ENCODE results near the gene SF3A2. TPM values are rescaled to one million over a fixed set of nuclear protein-coding genes. Genes with fewer than 3 reads are reported as not detected.
A peak's percentile ranks its signal among the peaks of the same experiment; 100 is the strongest.

Gene SF3A2
- total RNA-seq, 1 donor from 2014 or later = 156 TPM

DNA sequence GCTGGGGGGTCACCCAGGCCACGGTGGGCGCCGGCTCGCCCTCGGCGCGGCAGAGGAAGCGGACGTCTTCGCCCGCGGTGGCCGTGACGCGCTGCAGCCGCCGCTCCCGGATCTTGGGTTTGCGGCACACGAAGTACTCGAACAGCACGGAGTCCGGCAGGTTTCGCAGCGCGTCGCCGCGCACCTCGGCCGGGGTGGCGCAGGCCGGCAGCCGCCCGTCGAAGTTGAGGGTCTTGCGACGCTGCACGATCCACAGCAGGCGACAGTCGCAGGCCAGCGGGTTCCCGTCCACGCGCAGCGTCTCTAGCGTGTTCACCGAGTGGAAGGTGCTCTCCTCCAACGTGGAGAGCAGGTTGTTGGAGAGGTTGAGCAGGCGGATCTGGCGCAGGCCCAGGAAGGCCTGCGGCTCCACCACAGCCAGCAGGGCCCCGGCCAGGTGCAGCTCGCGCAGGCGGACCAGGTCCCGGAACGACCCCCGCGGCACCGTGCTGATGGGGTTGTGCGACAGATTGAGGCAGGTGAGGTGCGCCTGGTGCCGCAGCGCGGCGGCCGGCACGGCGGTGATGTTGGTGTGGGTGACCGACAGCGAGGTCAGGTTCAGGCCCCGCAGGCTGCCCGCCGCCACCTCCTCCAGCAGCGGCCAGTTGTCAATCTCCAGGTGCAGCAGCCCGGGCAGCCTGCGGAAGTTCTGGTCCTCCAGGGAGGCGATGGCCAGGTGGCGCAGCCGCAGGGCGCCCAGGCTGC lies 54.0 kb downstream of the SF3A2 start:
- no peaks in the 10 kb centered on the region for H3K36me3 Mint-ChIP-seq (ENCODE audit: insufficient read depth)
- no peak for TF ChIP-seq CTCF (IDR thresholded peaks at IDR 0.05; ENCODE audit: unreplicated experiment)
- peaks cover 73% of the 10 kb centered on the region for H3K27me3 Mint-ChIP-seq
- H3K27ac Mint-ChIP-seq = no peak overlapping the region
- no peak for DNase-seq (ENCODE audit: low spot score, unreplicated experiment)
- H3K4me3 Mint-ChIP-seq (ENCODE audit: low read depth) = no peak overlapping the region
- peaks cover 3% of the 10 kb centered on the region for H3K4me1 Mint-ChIP-seq (ENCODE audit: low read depth)
- no peaks in the 10 kb centered on the region for H3K9me3 Mint-ChIP-seq (ENCODE audit: low read depth)

GRCh38 chr19:2291185-2291751 lies 54.6 kb downstream of the SF3A2 start:
- H3K27me3 Mint-ChIP-seq = peaks cover 73% of the 10 kb centered on the region
- no peak overlapping the region for H3K27ac Mint-ChIP-seq
- DNase-seq (ENCODE audit: low spot score, unreplicated experiment) = peak; percentile 62
- H3K36me3 Mint-ChIP-seq (ENCODE audit: insufficient read depth) = no peaks in the 10 kb centered on the region
- peaks cover 3% of the 10 kb centered on the region for H3K4me1 Mint-ChIP-seq (ENCODE audit: low read depth)
- no peaks in the 10 kb centered on the region for H3K9me3 Mint-ChIP-seq (ENCODE audit: low read depth)
- peak; percentile 40 for TF ChIP-seq CTCF (IDR thresholded peaks at IDR 0.05; ENCODE audit: unreplicated experiment)
- H3K4me3 Mint-ChIP-seq (ENCODE audit: low read depth) = no peak overlapping the region

GRCh38 chr19:2294687-2295335 lies 58.2 kb downstream of the SF3A2 start:
- H3K27me3 Mint-ChIP-seq = peaks cover 41% of the 10 kb centered on the region
- no peak overlapping the region for H3K4me3 Mint-ChIP-seq (ENCODE audit: low read depth)

DNA sequence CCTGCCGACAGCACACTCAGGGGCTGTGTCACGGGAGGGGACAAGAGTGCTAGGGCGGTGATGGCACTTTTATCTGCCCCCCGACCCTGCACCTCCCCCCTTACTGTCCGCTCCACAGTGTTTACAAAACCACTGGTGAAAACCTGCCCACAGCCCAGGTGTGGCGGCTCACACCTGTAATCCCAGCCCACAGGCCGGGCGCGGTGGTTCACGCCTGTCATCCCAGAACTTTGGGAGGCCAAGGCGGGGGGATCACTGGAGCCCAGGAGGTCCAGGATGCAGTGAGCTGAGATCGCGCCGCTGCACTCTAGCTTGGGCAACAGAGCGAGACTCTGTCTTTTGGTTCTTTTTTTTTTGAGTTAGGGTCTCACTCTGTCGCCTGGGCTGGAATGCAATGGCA lies 59.5 kb downstream of the SF3A2 start:
- Mint-ChIP-seq H3K4me1 (ENCODE audit: low read depth) (no peaks in the 10 kb centered on the region), H3K36me3 (ENCODE audit: insufficient read depth) (no peaks in the 10 kb centered on the region), H3K9me3 (ENCODE audit: low read depth) (no peaks in the 10 kb centered on the region), H3K27me3 (peaks cover 38% of the 10 kb centered on the region), H3K27ac (no peak overlapping the region), H3K4me3 (ENCODE audit: low read depth) (no peak overlapping the region)
- no peak for DNase-seq (ENCODE audit: low spot score, unreplicated experiment)
- TF ChIP-seq CTCF (IDR thresholded peaks at IDR 0.05; ENCODE audit: unreplicated experiment) = no peak

More at GRCh38 chr19:2294687-2295335, 58.2 kb downstream of the SF3A2 start:
- DNase-seq (ENCODE audit: low spot score, unreplicated experiment) = no peak
- peaks cover 1% of the 10 kb centered on the region for H3K4me1 Mint-ChIP-seq (ENCODE audit: low read depth)
- no peaks in the 10 kb centered on the region for H3K9me3 Mint-ChIP-seq (ENCODE audit: low read depth)
- H3K36me3 Mint-ChIP-seq (ENCODE audit: insufficient read depth) = no peaks in the 10 kb centered on the region
- TF ChIP-seq CTCF (IDR thresholded peaks at IDR 0.05; ENCODE audit: unreplicated experiment) = no peak
- no peak overlapping the region for H3K27ac Mint-ChIP-seq

Small RNA genes within 50 kb of the gene (microRNA-seq; reads per million reads assigned to microRNA genes)
- gene MIR1227 (ENCODE audit: borderline number of aligned reads, unreplicated experiment) = 49.5 reads per million, percentile 45 among the genes with 10 or more reads in this experiment
- not detected for gene MIR4321 (ENCODE audit: borderline number of aligned reads, unreplicated experiment)

Other genes with a start within 250 kb of the SF3A2 start
- 115 and 125 TPM in 2 replicates for gene BTBD2, start 221.1 kb upstream of the SF3A2 start, total RNA-seq
- 145 and 163 TPM in 2 replicates for gene MKNK2, start 185.6 kb upstream of the SF3A2 start, total RNA-seq
- gene MOB3A, start 140.5 kb upstream of the SF3A2 start, total RNA-seq = 33.2 and 38.5 TPM in 2 replicates
- 15.9 and 16.5 TPM in 2 replicates for gene IZUMO4, start 139.9 kb upstream of the SF3A2 start, total RNA-seq
- 123 and 131 TPM in 2 replicates for gene AP3D1, start 85.3 kb upstream of the SF3A2 start, total RNA-seq
- 102 and 106 TPM in 2 replicates for gene DOT1L, start 72.9 kb upstream of the SF3A2 start, total RNA-seq
- 116 and 119 TPM in 2 replicates for gene PLEKHJ1, start 495 bp upstream of the SF3A2 start, total RNA-seq
- 58.4 and 71.3 TPM in 2 replicates for gene AMH, start 12.5 kb downstream of the SF3A2 start, total RNA-seq
- gene JSRP1, start 19.6 kb downstream of the SF3A2 start, total RNA-seq = 1.00 and 1.6 TPM in 2 replicates
- not detected in 2 replicates for gene PEAK3, start 45.4 kb downstream of the SF3A2 start, total RNA-seq
- 0.13 and 0.17 TPM in 2 replicates for gene LINGO3, start 71.3 kb downstream of the SF3A2 start, total RNA-seq
- gene LSM7, start 91.8 kb downstream of the SF3A2 start, total RNA-seq = 126 and 139 TPM in 2 replicates
- gene SPPL2B, start 91.9 kb downstream of the SF3A2 start, total RNA-seq = 148 and 153 TPM in 2 replicates
- not detected in 2 replicates for gene TMPRSS9, start 123.4 kb downstream of the SF3A2 start, total RNA-seq
- 108 and 110 TPM in 2 replicates for gene TIMM13, start 190.8 kb downstream of the SF3A2 start, total RNA-seq
- gene LMNB2, start 220.1 kb downstream of the SF3A2 start, total RNA-seq = 90.0 and 93.6 TPM in 2 replicates
- gene GADD45B, start 239.3 kb downstream of the SF3A2 start, total RNA-seq = 4.9 and 5.1 TPM in 2 replicates